ENCODE measurements around the gene RASSF8. TPM values are rescaled to one million over a fixed set of nuclear protein-coding genes. Genes with fewer than 3 reads are reported as not detected.

The RASSF8 gene
- total and polyA plus RNA-seq, 2 of the 8 experiments (the other 6 are each of a cell fraction or from before 2014, with no cell fraction given) = 6.4 to 46.7 TPM

DNA sequence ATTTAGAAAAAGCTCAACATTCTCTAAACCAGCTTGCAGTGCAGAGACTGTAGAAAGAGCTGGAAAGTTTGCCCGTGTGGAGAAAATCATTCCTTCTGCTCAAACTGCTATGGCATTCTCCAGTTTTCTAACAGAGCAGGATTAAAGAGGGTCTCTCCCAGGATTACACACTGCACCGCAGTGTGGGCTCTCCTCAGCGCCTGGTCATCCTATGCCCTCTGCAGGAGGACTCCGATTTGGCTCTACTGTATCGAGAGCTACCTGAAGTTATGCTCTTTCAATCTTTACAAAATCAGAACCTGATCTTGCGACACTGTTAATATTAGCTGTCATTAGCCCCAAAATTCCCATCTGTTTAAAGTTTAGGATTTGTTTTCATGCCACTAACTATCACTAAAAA is 133.3 kb downstream of the RASSF8 start (continued):
- TF ChIP-seq EZH2 (IDR thresholded peaks at IDR 0.05; ENCODE audit: low read depth, low read length, severe bottlenecking) (no peak), EGR1 (IDR thresholded peaks at IDR 0.05; ENCODE audit: borderline replicate concordance, low read depth, low read length) (no peak), SP2 (IDR thresholded peaks at IDR 0.05; ENCODE audit: low read length) (no peak), YY1 (IDR thresholded peaks at IDR 0.05; ENCODE audit: low read depth, low read length) (no peak), POU5F1 (IDR thresholded peaks at IDR 0.05; ENCODE audit: low read depth, low read length) (no peak), TCF12 (IDR thresholded peaks at IDR 0.05; ENCODE audit: low read depth, low read length) (no peak), SIRT6 (IDR thresholded peaks at IDR 0.05; ENCODE audit: low read length) (no peak)
